Activated T-cell treated with anti-CD3 and anti-CD28 coated beads for 24 hours (primary cell): Measurements from ENCODE around the gene MND1.
"Not testable (repeated sequence)": the region's sequence is repeated elsewhere in the genome, so short reads cannot be mapped to it uniquely, and the experiment has no call there.

ENCODE experiments used
- DNase-seq: peaks from one replicate; pipeline ENCODE4 v3.0.0-alpha.2; 2020; ENCODE audit warnings: low read depth

Gene MND1

DNA sequence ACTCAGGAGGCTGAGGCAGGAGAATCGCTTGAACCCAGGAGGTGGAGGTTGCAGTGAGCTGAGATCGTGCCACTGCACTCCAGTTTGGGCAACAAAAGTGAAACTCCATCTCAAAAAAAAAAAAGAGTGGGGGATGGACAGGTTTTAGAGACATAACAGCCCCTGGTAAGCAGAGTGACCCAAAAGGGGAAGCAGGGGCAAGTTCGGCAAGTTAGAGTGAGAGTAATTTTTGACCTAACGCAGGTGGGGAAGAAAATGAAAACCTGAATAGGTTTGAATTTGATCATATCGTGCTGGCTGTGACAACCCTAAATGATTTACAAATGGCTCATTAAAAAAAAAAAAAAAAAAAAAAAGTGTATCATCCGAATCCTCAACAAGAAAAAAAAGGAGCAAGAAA is 96.0 kb downstream of the MND1 start:
- DNase-seq = no peak

DNA sequence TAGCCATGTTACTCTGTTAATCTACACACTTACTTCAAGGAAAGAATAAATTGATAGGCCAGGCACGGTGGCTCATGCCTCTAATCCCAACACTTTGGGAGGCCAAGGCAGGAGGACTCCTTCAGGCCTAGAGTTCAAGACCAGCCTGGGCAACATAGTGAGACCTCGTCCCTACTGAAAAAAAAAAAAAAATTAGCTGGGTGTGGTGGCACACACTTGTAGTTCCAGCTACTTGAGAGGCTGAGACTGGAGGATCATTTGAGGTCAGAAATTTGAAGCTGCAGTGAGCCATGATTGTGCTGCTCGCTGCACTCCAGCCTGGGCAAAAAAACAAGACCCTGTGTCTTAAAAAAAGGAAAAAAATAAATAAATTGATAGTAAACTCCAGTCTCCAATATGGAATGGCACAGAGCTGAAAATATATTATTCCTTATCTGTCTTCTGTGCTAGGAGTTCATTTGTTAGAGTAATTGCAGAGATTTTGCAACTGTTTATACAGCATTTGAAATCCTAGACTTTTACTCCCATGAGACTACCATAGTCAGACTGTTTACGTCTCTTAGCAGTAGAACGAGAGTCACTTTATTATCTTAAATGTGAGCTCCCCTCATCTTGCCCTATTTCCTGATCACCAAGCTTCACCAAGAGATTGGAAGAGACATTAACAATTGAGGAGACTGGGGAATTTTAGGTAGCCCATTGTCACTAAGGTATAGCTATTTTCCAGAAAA is 102.9 kb downstream of the MND1 start:
- DNase-seq = no peak

DNA sequence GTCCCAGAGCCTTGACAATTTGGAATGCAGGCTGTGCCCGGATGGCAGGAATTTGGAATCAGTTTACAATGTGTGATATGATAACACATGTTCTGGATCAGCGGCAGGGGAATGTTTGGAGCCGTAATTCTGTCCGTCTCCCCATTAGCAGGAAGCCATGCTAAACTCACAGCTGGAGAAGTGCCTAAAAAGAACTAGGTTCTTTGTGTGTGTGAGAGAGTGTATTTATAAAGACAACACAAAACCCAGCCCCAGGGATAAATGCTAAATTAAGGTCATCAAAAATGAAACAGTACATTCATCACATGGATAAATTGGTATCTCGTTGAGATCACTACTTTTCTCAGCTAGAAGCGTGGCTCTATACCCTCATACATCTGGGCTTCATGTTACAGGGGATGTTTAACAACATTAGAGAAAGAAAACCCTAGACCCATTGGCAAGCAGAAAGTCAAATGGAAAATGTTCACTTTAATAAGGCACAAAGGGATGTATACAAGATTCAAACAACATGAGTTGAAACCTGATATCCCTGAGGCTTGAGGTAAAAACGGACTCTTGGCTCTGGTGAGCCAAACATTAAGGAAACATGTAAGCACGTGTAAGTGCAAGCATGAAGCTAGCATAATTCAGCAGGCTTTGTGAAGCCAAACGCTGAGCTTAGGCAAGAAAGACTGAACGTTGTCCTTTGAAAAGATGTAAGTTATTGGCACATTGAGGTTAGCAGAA is 103.7 kb downstream of the MND1 start:
- DNase-seq = no peak

DNA sequence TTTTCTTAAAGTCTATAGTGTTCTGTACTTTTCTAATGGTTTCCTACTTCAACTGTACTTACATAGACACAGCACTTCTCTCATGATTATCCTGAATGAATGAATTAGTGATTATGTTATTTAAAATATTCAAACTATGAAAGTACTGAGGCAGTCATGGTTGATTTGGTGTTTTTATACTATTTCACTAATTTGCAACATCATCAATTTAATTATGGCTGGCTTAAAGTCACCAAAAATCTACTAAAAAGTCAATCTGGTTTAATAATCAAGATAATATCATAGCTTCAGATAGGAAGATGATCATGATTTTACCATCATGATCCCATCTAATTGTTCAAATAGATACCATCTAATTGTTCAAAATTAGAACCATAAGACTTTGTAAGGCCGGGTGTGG is 104.8 kb downstream of the MND1 start:
- no peak for DNase-seq

DNA sequence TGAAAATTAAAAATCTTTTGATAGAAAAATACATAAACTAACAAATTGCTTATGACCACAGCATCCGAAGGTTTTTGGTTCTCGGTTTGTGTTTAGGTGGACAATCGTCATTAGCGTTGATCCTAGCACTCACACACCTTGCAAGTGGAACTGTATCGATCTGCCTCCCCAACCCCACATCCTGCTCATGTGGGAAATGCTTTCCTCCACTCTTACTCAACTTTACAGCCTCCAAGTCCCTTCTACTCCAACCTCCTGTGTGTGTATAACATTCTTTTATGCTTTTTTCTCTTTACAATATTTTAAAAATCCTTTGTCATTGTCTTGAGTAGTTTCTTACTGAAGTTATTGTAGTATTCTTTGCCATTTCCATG is 106.0 kb downstream of the MND1 start:
- no peak for DNase-seq

DNA sequence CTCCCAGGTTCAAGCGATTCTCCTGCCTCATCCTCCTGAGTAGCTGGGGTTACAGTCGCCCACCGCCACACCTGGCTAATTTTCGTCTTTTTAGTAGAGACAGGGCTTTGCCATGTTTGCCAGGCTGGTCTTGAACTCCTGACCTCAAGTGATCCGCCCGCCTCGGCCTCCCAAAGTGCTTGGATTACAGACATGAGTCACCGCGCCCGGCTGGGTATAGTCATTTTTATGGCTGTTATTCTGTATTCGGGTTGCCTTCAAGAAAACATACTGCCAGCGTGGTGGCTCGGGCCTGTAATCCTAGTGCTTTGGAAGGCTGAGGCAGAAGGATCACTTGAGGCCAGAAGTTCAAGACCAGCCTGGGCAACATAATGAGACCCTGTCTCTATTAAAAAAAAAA is 106.7 kb downstream of the MND1 start:
- not testable (repeated sequence) for DNase-seq

DNA sequence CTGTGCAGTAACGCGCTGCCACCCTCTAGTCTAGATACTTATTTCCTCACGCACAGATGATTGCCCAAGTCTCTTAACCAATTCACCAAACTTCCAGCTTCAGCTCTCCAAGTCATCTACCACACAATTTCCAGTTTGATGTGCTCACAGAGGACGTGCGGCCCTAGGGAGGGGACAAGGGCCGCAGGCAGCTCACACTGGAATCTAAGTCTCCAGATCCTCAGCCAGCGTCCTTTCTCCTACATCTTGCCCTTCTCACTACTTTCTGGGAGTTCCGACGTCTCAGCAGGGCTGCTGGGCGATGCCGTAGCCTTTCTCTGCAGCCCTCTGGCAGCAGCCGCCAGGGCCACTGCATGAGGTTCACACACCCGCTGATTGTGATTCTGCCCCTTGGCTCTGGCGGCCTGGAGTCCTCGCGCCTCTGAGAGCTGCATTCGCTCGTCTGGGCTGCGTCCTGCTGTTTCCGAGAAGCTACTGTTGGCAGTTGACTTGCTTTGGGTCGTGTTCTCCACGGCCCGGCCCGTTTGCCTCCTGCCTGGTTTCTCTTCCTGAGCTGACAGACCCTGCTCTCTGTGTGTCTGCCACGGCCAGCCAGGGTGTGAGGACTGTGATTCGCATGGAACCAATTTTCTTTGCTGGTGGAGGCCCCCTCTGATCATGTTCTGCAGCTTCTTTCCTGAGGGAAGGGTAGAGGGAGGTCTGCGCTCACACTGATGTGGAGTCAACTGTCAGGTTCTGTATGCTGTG is 107.6 kb downstream of the MND1 start:
- DNase-seq = no peak

DNA sequence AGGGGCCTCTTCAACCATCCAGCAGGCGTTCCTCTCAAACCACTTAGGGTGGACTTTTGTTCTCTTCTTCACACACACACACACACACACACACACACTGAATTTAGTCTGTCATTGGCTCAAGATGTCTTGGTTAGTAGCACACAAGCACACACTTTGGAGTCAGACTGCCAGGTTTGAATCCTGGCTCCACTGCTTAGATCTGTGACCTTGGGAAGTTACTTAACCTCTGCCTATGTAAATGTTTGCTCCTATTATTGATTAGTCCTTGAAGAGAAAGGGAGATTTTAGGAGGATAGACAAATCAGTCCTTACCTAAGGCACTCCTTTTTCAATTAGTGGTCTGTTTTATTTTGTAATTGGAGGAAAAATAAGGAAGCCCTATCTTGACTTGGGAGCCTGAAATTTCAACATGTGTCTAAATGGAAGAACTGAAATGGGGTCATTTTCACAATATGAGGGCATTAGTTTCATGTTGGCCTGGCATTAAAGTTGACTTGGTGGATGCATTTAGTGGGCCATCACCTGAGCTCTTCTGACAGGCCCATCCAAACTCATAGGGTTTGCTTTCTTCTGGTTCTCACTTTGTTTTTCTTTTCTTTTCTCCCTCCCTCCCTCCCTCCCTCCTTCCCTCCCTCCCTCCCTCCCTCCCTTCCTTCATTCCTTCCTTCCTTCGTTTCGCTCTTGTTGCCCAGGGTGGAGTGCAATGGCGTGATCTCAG is 108.3 kb downstream of the MND1 start:
- no peak for DNase-seq

DNA sequence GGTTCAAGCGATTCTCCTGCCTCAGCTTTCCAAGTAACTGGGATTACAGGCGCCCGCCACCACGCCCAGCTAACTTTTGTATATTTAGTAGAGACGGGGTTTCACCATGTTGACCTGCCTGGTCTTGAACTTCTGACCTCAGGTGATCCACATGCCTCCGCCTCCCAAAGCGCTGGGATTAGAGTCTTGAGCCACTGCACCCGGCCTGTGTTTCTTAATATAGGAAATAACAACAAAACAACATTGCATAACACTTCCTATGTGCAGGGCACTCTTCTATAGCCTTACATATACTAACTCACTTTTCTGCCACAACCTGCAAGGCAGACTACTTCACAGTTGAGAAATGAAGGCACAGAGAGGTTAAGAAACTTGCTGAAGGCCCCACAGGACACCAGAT is 108.9 kb downstream of the MND1 start:
- DNase-seq = no peak

DNA sequence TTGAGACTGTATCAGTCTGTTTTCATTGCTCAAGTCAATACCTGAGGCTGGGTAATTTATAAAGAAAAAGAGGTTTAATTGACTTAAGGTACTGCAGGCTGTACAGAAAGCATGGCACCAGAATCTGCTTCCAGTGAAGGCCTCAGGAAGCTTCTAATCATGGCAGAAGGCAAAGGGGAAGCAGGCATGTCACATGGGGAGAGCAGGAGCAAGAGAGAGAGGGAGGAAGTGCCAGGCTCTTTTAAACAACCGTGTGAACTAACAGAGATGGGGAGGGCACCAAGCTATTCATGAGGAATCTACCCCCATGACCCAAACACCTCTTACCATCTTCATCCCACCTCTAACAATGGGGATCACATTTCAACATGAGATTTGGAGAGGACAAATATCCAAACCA is 114.5 kb downstream of the MND1 start:
- no peak for DNase-seq

DNA sequence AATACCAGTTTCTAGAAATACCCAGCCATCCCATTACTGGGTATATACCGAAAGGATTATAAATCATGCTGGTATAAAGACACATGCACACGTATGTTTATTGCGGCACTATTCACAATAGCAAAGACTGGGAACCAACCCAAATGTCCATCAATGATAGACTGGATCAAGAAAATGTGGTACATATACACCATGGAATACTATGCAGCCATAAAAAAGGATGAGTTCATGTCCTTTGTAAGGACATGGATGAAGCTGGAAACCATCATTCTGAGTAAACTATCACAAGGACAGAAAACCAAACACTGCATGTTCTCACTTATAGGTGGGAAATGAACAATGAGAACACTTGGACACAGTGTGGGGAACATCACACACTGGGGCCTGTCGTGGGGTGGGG is 117.1 kb downstream of the MND1 start:
- not testable (repeated sequence) for DNase-seq

DNA sequence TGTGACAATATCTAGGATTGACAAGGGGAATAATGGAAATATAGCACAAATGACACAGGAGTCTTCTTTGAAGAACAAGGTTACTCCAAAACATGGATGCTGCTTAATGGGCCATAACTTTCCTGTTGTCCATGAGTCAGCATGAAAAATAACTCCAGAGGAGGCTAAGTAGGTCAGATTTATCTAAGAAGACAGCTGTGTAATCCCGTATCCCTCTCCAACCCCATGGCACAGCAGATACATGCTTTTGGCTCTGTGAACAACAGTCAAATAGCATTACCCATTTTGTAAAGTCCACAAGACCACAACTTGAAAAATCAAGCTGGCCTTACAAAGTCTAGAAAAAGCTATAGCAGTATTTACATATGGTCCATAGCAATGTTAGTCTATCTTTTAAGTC is 119.6 kb downstream of the MND1 start:
- no peak for DNase-seq
